DND-41 (cell line): Measurements from ENCODE around the gene DPEP2NB.
"Not testable (repeated sequence)": the region's sequence is repeated elsewhere in the genome, so short reads cannot be mapped to it uniquely, and the experiment has no call there.

Source experiments
- ATAC-seq: fragments of 200-7000 bp; cut with Tn5 transposase; 3 replicates; pipeline ENCODE4 v1.9.1; 2021; ENCODE audit warnings: low read depth; ENCODE audit not compliant: insufficient read depth
- DNase-seq: peaks from one replicate; pipeline ENCODE4 v3.0.0-alpha.2; 2020
- H2AFZ ChIP-seq: 2 replicates; pipeline ENCODE4 v1.6.0; 2012; ENCODE audit warnings: low read depth, low read length
- H3K27ac ChIP-seq: 2 replicates; pipeline ENCODE4 v1.5.1; 2012; ENCODE audit warnings: low read length, inconsistent platforms
- H3K27me3 ChIP-seq: fragments of 200-600 bp; sonication (generic); 2 replicates; pipeline ENCODE4 v1.6.0; 2012; ENCODE audit warnings: low read length, mild to moderate bottlenecking, inconsistent platforms; ENCODE audit not compliant: insufficient read depth, poor library complexity
- H3K36me3 ChIP-seq: 2 replicates; pipeline ENCODE4 v1.5.1; 2012; ENCODE audit warnings: low read length, inconsistent platforms; ENCODE audit not compliant: insufficient read depth
- H3K4me1 ChIP-seq: 2 replicates; pipeline ENCODE4 v1.5.1; 2012; ENCODE audit warnings: mild to moderate bottlenecking, low read length; ENCODE audit not compliant: insufficient read depth
- H3K4me2 ChIP-seq: 2 replicates; pipeline ENCODE4 v1.6.0; 2012; ENCODE audit warnings: mild to moderate bottlenecking, moderate library complexity, low read length, inconsistent platforms; ENCODE audit not compliant: insufficient read depth
- H3K4me3 ChIP-seq, 2 experiments: fragments of 200-600 bp in 1 of 2; shearing (Covaris generic) in 1 of 2; 2 replicates each; pipeline ENCODE4 v1.5.1; 2012 to 2016; ENCODE audit warnings: inconsistent platforms in 2 of 2, low read length in 2 of 2, mild to moderate bottlenecking in 2 of 2, low read depth in 1 of 2, moderate library complexity in 1 of 2
- H3K79me2 ChIP-seq: 2 replicates; pipeline ENCODE4 v1.6.0; 2012; ENCODE audit warnings: low read length, inconsistent platforms; ENCODE audit not compliant: insufficient read depth
- H3K9ac ChIP-seq: 2 replicates; pipeline ENCODE4 v1.6.0; 2012; ENCODE audit warnings: low read depth, mild to moderate bottlenecking, inconsistent platforms, low read length, moderate library complexity
- H3K9me3 ChIP-seq: 2 replicates; pipeline ENCODE4 v1.5.1; 2012; ENCODE audit warnings: low read length, moderate library complexity, mild to moderate bottlenecking, inconsistent platforms; ENCODE audit not compliant: insufficient read depth, severe bottlenecking
- H4K20me1 ChIP-seq: 2 replicates; pipeline ENCODE4 v1.6.0; 2012; ENCODE audit warnings: low read length; ENCODE audit not compliant: insufficient read depth
- EZH2 ChIP-seq: IDR thresholded peaks from 3 replicates; pipeline ENCODE4 v1.6.1; 2012; ENCODE audit warnings: borderline replicate concordance, low read depth, mild to moderate bottlenecking, moderate library complexity, low read length, inconsistent platforms; ENCODE audit not compliant: severe bottlenecking
- TF ChIP-seq, protein P1 (sequence below): IDR thresholded peaks from 2 replicates; pipeline ENCODE4 v1.5.1; 2012; ENCODE audit warnings: borderline replicate concordance, low read length, moderate library complexity, mild to moderate bottlenecking; ENCODE audit not compliant: poor library complexity, severe bottlenecking; ENCODE audit errors: extremely low read depth

The DPEP2NB gene

DNA sequence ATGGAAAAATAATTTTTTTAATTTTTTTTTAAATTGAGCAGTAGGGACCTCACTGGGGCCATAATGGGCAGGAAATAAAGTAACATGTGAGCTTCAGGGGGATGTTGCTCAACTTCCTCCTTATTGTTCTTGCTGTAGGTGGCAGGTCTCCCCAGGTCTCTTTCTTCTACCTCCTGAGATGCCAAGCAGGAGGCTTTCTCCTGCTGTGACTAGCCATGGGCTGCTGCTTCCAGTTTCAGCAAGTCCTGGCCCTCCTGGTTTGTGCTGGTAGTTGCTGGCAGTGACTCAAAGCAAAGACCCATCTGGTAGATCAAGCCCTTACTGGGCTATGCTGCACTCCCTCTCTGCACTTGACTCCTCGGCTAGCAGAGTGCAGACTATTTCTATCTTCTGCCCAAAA is 2.3 kb downstream of the DPEP2NB start:
- H3K27me3 ChIP-seq: no peaks in the 10 kb centered on the region
- H3K4me1 ChIP-seq: no peaks in the 10 kb centered on the region
- H3K9me3 ChIP-seq: no peaks in the 10 kb centered on the region
- no peak overlapping the region for H2AFZ ChIP-seq
- H3K79me2 ChIP-seq: no peaks in the 10 kb centered on the region
- no peak overlapping the region for H3K27ac ChIP-seq
- DNase-seq: no peak
- no peak for ATAC-seq
- H3K36me3 ChIP-seq: no peaks in the 10 kb centered on the region
- TF ChIP-seq, protein P1, sequence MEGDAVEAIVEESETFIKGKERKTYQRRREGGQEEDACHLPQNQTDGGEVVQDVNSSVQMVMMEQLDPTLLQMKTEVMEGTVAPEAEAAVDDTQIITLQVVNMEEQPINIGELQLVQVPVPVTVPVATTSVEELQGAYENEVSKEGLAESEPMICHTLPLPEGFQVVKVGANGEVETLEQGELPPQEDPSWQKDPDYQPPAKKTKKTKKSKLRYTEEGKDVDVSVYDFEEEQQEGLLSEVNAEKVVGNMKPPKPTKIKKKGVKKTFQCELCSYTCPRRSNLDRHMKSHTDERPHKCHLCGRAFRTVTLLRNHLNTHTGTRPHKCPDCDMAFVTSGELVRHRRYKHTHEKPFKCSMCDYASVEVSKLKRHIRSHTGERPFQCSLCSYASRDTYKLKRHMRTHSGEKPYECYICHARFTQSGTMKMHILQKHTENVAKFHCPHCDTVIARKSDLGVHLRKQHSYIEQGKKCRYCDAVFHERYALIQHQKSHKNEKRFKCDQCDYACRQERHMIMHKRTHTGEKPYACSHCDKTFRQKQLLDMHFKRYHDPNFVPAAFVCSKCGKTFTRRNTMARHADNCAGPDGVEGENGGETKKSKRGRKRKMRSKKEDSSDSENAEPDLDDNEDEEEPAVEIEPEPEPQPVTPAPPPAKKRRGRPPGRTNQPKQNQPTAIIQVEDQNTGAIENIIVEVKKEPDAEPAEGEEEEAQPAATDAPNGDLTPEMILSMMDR: no peak
- TF ChIP-seq EZH2: no peak
- H3K4me2 ChIP-seq: no peak overlapping the region
- no peak overlapping the region for H3K9ac ChIP-seq
- no peak overlapping the region for H3K4me3 ChIP-seq
- no peaks in the 10 kb centered on the region for H4K20me1 ChIP-seq

DNA sequence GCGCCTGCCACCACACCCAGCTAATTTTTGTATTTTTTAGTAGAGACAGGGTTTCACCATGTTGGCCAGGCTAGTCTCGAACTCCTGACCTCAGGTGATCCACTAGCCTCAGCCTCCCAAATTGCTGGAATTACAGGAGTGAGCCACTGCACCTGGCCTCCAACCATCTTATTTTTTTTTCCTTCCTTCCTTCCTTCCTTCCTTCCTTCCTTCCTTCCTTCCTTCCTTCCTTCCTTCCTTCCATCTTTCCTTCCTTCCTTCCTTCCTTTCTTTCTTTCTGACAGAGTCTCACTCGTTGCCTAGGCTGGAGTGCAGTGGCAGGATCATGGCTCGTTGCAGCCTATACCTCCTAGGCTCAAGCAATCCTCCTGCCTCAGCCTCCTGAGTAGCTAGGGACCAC is 5.8 kb downstream of the DPEP2NB start:
- not testable (repeated sequence) for ATAC-seq, H3K4me2 ChIP-seq, H3K27me3 ChIP-seq, H3K4me3 ChIP-seq, H3K4me1 ChIP-seq, DNase-seq, H3K27ac ChIP-seq, H3K36me3 ChIP-seq, H2AFZ ChIP-seq, H3K79me2 ChIP-seq, H4K20me1 ChIP-seq, H3K9ac ChIP-seq, H3K9me3 ChIP-seq

DNA sequence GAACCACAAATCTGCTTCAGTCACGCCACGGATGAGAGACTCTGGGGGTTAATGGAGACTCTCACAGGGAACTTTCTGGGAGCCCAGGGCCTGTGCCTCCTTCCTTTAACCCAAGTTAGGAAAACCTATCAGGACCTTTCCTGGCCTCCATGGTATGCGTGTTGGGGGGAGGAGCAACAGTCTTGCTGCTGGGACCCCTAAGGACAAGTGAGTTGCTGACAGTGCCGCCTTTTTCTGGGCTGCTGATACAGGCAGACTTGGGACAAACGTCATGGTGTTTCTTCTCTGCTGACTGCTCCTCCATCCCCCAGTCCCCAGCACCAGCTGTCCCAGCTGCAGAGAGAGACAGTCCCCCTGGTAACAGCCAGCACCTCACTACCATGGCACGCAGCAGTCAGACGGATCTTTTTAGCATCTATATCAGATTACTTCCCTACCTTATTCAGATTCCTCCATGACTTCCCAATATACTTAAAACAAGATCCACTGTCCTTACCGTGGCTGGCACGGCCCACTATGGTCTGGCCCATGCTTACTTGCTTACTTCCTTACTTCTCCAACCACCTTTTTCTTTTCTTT is 6.5 kb downstream of the DPEP2NB start:
- Histone ChIP-seq H4K20me1 (no peaks in the 10 kb centered on the region), H3K9me3 (no peaks in the 10 kb centered on the region), H3K36me3 (no peaks in the 10 kb centered on the region), H3K4me2 (no peak overlapping the region), H3K27me3 (no peaks in the 10 kb centered on the region), H3K79me2 (no peaks in the 10 kb centered on the region), H3K4me3 (no peak overlapping the region), H3K27ac (no peak overlapping the region), H2AFZ (no peak overlapping the region), H3K9ac (no peak overlapping the region), H3K4me1 (no peaks in the 10 kb centered on the region)
- DNase-seq (no peak), ATAC-seq (no peak)
- TF ChIP-seq, protein P1: no peak
- TF ChIP-seq EZH2: no peak

DNA sequence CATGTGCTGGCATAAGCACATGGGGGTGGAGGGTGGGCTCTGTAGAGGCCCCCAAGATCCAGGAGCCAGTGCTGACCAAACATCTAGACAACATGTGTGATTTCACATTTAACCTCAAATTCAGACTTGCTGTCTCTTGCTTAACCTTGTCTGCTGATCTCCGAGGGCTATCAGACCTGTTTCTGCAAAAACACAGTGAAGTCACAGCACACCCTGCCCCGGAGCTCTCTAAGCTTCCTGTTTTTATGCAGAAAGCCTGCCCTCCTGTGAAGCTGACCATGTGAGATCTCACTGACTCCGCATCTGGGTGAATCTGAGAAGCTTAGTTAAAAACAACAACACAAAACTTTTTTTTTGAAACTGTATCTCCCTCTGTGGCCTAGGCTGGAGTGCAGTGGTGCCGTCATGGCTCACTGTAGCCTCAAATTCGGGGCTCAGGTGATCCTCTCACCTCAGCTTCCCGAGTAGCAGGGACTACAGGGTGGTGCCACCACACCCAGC is 9.9 kb downstream of the DPEP2NB start:
- H3K4me2 ChIP-seq: no peak overlapping the region

More for the DNA sequence above, 9.9 kb downstream of the DPEP2NB start:
- no peak for ATAC-seq
- Histone ChIP-seq H3K27ac (no peak overlapping the region), H4K20me1 (no peaks in the 10 kb centered on the region), H3K27me3 (no peaks in the 10 kb centered on the region), H2AFZ (no peak overlapping the region), H3K36me3 (no peaks in the 10 kb centered on the region), H3K9ac (no peak overlapping the region), H3K79me2 (no peaks in the 10 kb centered on the region), H3K4me1 (no peaks in the 10 kb centered on the region), H3K4me3 (no peak overlapping the region), H3K9me3 (no peaks in the 10 kb centered on the region)
- DNase-seq: no peak
- TF ChIP-seq, protein P1: no peak
- no peak for TF ChIP-seq EZH2
